HepG2 (cell line): ENCODE measurements around the gene ATG13. TPM values are rescaled to one million over a fixed set of nuclear protein-coding genes. Genes with fewer than 3 reads are reported as not detected.

Source experiments
- BHLHE40 ChIP-seq: IDR thresholded peaks from 2 replicates; pipeline ENCODE4 v1.6.1; 2011; ENCODE audit warnings: low read length, improper control_type of control experiment
- NCOA1 ChIP-seq: sonication (generic); formaldehyde crosslinking; IDR thresholded peaks from 2 replicates; pipeline ENCODE4 v1.9.0; 2021; ENCODE audit warnings: missing genetic modification reagents
- NFE2 ChIP-seq: sonication (generic); formaldehyde crosslinking; IDR thresholded peaks from 2 replicates; pipeline ENCODE4 v1.4.0; 2020; ENCODE audit warnings: missing genetic modification reagents
- NR2F2 ChIP-seq: IDR thresholded peaks from 2 replicates; pipeline ENCODE4 v1.6.1; 2012; ENCODE audit warnings: low read depth, inconsistent platforms, borderline replicate concordance
- SKI ChIP-seq: fragments of 450-650 bp; IDR thresholded peaks from one replicate; pipeline ENCODE4 v1.6.1; 2018; ENCODE audit warnings: mild to moderate bottlenecking; ENCODE audit not compliant: partially characterized antibody
- SMAD9 ChIP-seq: sonication (generic); formaldehyde crosslinking; IDR thresholded peaks from 2 replicates; pipeline ENCODE4 v1.5.1; 2020; ENCODE audit warnings: mild to moderate bottlenecking, missing genetic modification reagents
- ZBTB38 ChIP-seq: sonication (generic); formaldehyde crosslinking; IDR thresholded peaks from 2 replicates; pipeline ENCODE4 v1.5.1; 2020; ENCODE audit warnings: mild to moderate bottlenecking, missing genetic modification reagents
- ZEB1 ChIP-seq: IDR thresholded peaks from 2 replicates; pipeline ENCODE4 v1.6.1; 2012; ENCODE audit warnings: mild to moderate bottlenecking, low read depth, inconsistent platforms; ENCODE audit not compliant: insufficient replicate concordance
- ZFP1 ChIP-seq: IDR thresholded peaks from 2 replicates; pipeline ENCODE4 v1.6.1; 2016
- ZSCAN22 ChIP-seq: sonication (generic); formaldehyde crosslinking; IDR thresholded peaks from 2 replicates; pipeline ENCODE4 v1.4.0; 2020; ENCODE audit warnings: mild to moderate bottlenecking, missing genetic modification reagents
- ZSCAN30 ChIP-seq: sonication (generic); formaldehyde crosslinking; IDR thresholded peaks from 2 replicates; pipeline ENCODE4 v1.5.0; 2020; ENCODE audit warnings: mild to moderate bottlenecking, missing genetic modification reagents
- polyA plus RNA-seq, 8 experiments: library from polyadenylated mRNA; depleted of rRNA in 3 of 8; stranded (reverse) in 7 of 8; unstranded in 1 of 8; fragments of >200 nt; fragmentation: Illumina TruSeq in 4 of 8; extraction: Trizol in 4 of 8; gene quantifications; 2 replicates each; pipeline versions ENCODE4 v1.2.1 to v1.2.3, GENCODE V29; 2011 to 2016; ENCODE audit warnings: low read depth in 4 of 8, missing spikeins in 1 of 8, mixed read lengths in 1 of 8; ENCODE audit not compliant: insufficient read depth in 1 of 8
- total RNA-seq, 5 experiments: library from RNA; depleted of rRNA; stranded (reverse); fragments of >200 nt; fragmentation: Illumina TruSeq; extraction: Trizol; gene quantifications; 2 replicates each; pipeline ENCODE4 v1.2.3, GENCODE V29; 2016; ENCODE audit warnings: low read depth in 1 of 5
- TF ChIP-seq, protein P1 (sequence below): sonication (generic); formaldehyde crosslinking; IDR thresholded peaks from 2 replicates; pipeline ENCODE4 v1.8.0; 2022; ENCODE audit warnings: low read depth, missing genetic modification reagents
- TF ChIP-seq, protein P2 (sequence below): sonication (generic); formaldehyde crosslinking; IDR thresholded peaks from 2 replicates; pipeline ENCODE4 v1.5.0; 2020; ENCODE audit warnings: mild to moderate bottlenecking, missing genetic modification reagents
- TF ChIP-seq, protein P3 (sequence below): sonication (generic); formaldehyde crosslinking; IDR thresholded peaks from 2 replicates; pipeline ENCODE4 v1.9.0; 2022; ENCODE audit warnings: missing genetic modification reagents, mild to moderate bottlenecking, borderline replicate concordance
- TF ChIP-seq, protein P4 (sequence below): sonication (generic); formaldehyde crosslinking; IDR thresholded peaks from 2 replicates; pipeline ENCODE4 v1.9.0; 2022; ENCODE audit warnings: low read depth, missing genetic modification reagents
- TF ChIP-seq, protein P5 (sequence below): sonication (generic); formaldehyde crosslinking; IDR thresholded peaks from 2 replicates; pipeline ENCODE4 v1.8.0; 2022; ENCODE audit warnings: mild to moderate bottlenecking, missing genetic modification reagents, moderate library complexity
- TF ChIP-seq, protein P6 (sequence below): sonication (generic); formaldehyde crosslinking; IDR thresholded peaks from 2 replicates; pipeline ENCODE4 v1.4.0; 2020; ENCODE audit warnings: missing genetic modification reagents

Gene ATG13
- total and polyA plus RNA-seq, 2 of the 13 experiments (the other 11 are each of a cell fraction or from before 2014, with no cell fraction given), result 55.0 to 77.3 TPM

DNA sequence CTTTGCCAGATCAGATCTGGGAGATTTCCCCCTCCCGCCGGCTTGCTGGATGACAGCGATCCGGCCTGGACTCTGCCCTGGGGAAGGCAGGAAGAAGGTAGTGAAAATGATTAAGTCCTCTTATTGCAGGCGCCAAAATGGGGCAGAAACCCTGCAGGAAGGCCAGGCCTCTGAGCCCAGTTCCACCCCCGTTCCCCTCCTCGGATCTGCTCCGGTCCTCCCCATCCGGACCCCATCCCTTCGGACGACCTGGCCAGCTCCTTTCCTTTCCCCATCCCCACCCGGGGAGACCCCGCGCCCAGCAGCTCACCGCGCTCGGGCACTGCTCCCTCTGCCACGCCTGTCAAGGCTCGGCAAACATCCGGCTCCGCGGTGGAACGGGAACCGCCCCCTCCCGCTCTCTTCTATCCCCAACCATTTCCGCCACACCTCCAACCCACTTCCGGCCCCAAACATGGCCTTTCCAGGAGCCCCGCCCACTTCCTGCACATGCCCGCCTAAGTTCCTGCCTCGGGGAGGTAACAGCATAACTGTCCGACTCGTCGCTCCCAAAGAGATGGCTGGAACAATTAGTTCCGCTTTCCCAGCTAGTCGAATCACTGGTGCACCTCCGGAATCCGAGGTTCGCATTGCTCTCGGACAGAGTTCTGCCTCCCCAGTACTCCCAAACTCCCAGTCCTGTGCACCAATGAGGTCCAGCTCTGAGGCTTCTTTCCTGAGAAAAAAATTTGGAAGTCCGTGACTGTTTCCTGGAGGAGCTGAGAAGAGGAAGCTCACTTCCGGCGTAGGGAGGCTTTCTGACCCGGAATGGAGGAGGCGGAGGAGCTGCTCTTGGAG lies 83.1 kb downstream of the ATG13 start, which contains the start of the genes ARHGAP1 and ZNF408 (continued):
- TF ChIP-seq ZSCAN22 (CRISPR knock-in tag) (no peak; the same call in 1 of the 2 replicates), ZEB1 (no peak), NFE2 (CRISPR knock-in tag) (no peak), ZBTB38 (CRISPR knock-in tag) (peak; percentile 72; the same call in 1 of the 2 replicates), BHLHE40 (0 out of 2 replicates have a peak, but pooled peaks have one; percentile 40), SMAD9 (CRISPR knock-in tag) (no peak; the same call in 1 of the 2 replicates), SKI (peak; percentile 18), ZSCAN30 (CRISPR knock-in tag) (no peak), ZFP1 (no peak; the same call in 1 of the 2 replicates), NR2F2 (peak; percentile 70; the same call in 1 of the 2 replicates), NCOA1 (CRISPR knock-in tag) (no peak)
- TF ChIP-seq, protein P1, sequence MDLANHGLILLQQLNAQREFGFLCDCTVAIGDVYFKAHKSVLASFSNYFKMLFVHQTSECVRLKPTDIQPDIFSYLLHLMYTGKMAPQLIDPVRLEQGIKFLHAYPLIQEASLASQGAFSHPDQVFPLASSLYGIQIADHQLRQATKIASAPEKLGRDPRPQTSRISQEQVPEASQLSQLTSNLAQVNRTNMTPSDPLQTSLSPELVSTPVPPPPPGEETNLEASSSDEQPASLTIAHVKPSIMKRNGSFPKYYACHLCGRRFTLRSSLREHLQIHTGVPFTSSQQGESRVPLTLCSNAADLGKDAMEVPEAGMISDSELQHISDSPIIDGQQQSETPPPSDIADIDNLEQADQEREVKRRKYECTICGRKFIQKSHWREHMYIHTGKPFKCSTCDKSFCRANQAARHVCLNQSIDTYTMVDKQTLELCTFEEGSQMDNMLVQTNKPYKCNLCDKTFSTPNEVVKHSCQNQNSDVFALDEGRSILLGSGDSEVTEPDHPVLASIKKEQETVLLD (CRISPR knock-in tag), result 0 out of 2 replicates have a peak, but pooled peaks have one; percentile 69
- TF ChIP-seq, protein P2, sequence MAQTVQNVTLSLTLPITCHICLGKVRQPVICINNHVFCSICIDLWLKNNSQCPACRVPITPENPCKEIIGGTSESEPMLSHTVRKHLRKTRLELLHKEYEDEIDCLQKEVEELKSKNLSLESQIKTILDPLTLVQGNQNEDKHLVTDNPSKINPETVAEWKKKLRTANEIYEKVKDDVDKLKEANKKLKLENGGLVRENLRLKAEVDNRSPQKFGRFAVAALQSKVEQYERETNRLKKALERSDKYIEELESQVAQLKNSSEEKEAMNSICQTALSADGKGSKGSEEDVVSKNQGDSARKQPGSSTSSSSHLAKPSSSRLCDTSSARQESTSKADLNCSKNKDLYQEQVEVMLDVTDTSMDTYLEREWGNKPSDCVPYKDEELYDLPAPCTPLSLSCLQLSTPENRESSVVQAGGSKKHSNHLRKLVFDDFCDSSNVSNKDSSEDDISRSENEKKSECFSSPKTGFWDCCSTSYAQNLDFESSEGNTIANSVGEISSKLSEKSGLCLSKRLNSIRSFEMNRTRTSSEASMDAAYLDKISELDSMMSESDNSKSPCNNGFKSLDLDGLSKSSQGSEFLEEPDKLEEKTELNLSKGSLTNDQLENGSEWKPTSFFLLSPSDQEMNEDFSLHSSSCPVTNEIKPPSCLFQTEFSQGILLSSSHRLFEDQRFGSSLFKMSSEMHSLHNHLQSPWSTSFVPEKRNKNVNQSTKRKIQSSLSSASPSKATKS (CRISPR knock-in tag), result no peak
- TF ChIP-seq, protein P3, sequence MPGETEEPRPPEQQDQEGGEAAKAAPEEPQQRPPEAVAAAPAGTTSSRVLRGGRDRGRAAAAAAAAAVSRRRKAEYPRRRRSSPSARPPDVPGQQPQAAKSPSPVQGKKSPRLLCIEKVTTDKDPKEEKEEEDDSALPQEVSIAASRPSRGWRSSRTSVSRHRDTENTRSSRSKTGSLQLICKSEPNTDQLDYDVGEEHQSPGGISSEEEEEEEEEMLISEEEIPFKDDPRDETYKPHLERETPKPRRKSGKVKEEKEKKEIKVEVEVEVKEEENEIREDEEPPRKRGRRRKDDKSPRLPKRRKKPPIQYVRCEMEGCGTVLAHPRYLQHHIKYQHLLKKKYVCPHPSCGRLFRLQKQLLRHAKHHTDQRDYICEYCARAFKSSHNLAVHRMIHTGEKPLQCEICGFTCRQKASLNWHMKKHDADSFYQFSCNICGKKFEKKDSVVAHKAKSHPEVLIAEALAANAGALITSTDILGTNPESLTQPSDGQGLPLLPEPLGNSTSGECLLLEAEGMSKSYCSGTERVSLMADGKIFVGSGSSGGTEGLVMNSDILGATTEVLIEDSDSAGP (CRISPR knock-in tag), result peak; percentile 81; the same call in 1 of the 2 replicates
- TF ChIP-seq, protein P4, sequence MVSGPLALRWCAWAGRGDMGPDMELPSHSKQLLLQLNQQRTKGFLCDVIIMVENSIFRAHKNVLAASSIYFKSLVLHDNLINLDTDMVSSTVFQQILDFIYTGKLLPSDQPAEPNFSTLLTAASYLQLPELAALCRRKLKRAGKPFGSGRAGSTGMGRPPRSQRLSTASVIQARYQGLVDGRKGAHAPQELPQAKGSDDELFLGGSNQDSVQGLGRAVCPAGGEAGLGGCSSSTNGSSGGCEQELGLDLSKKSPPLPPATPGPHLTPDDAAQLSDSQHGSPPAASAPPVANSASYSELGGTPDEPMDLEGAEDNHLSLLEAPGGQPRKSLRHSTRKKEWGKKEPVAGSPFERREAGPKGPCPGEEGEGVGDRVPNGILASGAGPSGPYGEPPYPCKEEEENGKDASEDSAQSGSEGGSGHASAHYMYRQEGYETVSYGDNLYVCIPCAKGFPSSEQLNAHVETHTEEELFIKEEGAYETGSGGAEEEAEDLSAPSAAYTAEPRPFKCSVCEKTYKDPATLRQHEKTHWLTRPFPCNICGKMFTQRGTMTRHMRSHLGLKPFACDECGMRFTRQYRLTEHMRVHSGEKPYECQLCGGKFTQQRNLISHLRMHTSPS (CRISPR knock-in tag), result peak; percentile 50; the same call in 1 of the 2 replicates
- TF ChIP-seq, protein P5, sequence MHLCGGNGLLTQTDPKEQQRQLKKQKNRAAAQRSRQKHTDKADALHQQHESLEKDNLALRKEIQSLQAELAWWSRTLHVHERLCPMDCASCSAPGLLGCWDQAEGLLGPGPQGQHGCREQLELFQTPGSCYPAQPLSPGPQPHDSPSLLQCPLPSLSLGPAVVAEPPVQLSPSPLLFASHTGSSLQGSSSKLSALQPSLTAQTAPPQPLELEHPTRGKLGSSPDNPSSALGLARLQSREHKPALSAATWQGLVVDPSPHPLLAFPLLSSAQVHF (CRISPR knock-in tag), result no peak
- TF ChIP-seq, protein P6, sequence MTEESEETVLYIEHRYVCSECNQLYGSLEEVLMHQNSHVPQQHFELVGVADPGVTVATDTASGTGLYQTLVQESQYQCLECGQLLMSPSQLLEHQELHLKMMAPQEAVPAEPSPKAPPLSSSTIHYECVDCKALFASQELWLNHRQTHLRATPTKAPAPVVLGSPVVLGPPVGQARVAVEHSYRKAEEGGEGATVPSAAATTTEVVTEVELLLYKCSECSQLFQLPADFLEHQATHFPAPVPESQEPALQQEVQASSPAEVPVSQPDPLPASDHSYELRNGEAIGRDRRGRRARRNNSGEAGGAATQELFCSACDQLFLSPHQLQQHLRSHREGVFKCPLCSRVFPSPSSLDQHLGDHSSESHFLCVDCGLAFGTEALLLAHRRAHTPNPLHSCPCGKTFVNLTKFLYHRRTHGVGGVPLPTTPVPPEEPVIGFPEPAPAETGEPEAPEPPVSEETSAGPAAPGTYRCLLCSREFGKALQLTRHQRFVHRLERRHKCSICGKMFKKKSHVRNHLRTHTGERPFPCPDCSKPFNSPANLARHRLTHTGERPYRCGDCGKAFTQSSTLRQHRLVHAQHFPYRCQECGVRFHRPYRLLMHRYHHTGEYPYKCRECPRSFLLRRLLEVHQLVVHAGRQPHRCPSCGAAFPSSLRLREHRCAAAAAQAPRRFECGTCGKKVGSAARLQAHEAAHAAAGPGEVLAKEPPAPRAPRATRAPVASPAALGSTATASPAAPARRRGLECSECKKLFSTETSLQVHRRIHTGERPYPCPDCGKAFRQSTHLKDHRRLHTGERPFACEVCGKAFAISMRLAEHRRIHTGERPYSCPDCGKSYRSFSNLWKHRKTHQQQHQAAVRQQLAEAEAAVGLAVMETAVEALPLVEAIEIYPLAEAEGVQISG (CRISPR knock-in tag), result peak; percentile 90
